OCI-LY3 (cell line): ENCODE data around the gene PARD3B.

Experiments used
- H2AFZ ChIP-seq: fragments of 200-600, 300-600 bp; shearing (Covaris generic); 2 replicates; pipeline ENCODE4 v1.6.0; 2014; ENCODE audit warnings: antibody characterized with exemption, low read depth, low read length
- H3K27ac ChIP-seq: fragments of 200-600, 300-600 bp; sonication (generic); 2 replicates; pipeline ENCODE4 v1.5.1; 2014; ENCODE audit warnings: mild to moderate bottlenecking, low read length, moderate library complexity, mixed read lengths
- H3K27me3 ChIP-seq: fragments of 200-600, 300-600 bp; sonication (generic); 2 replicates; pipeline ENCODE4 v1.6.1; 2014; ENCODE audit warnings: low read depth, low read length, mixed read lengths
- H3K36me3 ChIP-seq: fragments of 200-600, 300-600 bp; sonication (generic); replicated peaks from 2 replicates; pipeline ENCODE3; 2014; ENCODE audit warnings: low read depth, low read length, mixed read lengths
- H3K4me1 ChIP-seq: fragments of 300-600, 200-600 bp; sonication (generic); 2 replicates; pipeline ENCODE4 v1.6.1; 2014; ENCODE audit warnings: low read length, mixed read lengths
- H3K4me2 ChIP-seq: fragments of 200-600, 300-600 bp; sonication (generic); 2 replicates; pipeline ENCODE4 v1.6.1; 2014; ENCODE audit warnings: low read length, mixed read lengths
- H3K4me3 ChIP-seq: fragments of 300-600, 200-600 bp; sonication (generic); 2 replicates; pipeline ENCODE4 v1.5.1; 2014; ENCODE audit warnings: antibody characterized with exemption, mild to moderate bottlenecking, low read length, moderate library complexity
- H3K79me2 ChIP-seq: fragments of 300-600, 200-600 bp; shearing (Covaris generic); 2 replicates; pipeline ENCODE4 v1.6.1; 2014; ENCODE audit warnings: mild to moderate bottlenecking, low read length, mixed read lengths
- H3K9ac ChIP-seq: fragments of 300-600, 200-600 bp; shearing (Covaris generic); 2 replicates; pipeline ENCODE4 v1.6.0; 2014; ENCODE audit warnings: mild to moderate bottlenecking, low read length, moderate library complexity
- H3K9me3 ChIP-seq: fragments of 200-600, 300-600 bp; shearing (Covaris generic); 2 replicates; pipeline ENCODE4 v1.6.1; 2014; ENCODE audit warnings: low read length, mixed read lengths; ENCODE audit not compliant: insufficient read depth
- H4K20me1 ChIP-seq: fragments of 200-600, 300-600 bp; sonication (generic); 2 replicates; pipeline ENCODE4 v1.6.1; 2016; ENCODE audit warnings: low read length, mixed read lengths; ENCODE audit not compliant: insufficient read depth
- EZH2phosphoT487 ChIP-seq: fragments of 200-600 bp; shearing (Covaris generic); IDR thresholded peaks from 2 replicates; pipeline ENCODE4 v1.6.1; 2018; ENCODE audit warnings: antibody characterized with exemption, mixed run types, low read depth
- TF ChIP-seq, protein P1 (sequence below): fragments of 200-600, 300-600 bp; sonication (generic); IDR thresholded peaks from 2 replicates; pipeline ENCODE4 v1.5.1; 2014; ENCODE audit warnings: antibody characterized with exemption, low read length, low read depth

PARD3B gene

DNA sequence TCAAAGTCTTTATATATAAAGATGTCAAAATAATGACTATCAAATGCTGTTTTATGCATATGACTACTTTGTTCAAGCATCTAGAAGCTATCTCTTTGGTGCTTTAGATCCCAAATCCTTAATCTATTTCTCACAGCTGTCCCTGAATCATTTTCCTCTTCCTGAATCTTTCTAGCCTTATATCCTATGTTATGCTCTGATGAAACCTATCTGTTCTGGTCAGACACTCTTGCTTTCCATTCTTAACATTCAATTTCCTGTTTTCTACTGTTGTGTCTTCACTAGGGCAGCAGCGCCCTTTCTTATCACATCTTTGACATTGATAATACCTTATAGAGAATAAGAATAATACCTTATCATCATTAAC is 6.3 kb upstream of the PARD3B start:
- no peak overlapping the region for H3K4me3 ChIP-seq
- H3K36me3 ChIP-seq: no peaks in the 10 kb centered on the region
- H3K79me2 ChIP-seq: no peaks in the 10 kb centered on the region
- H3K27ac ChIP-seq: no peak overlapping the region
- H2AFZ ChIP-seq: no peak overlapping the region
- H3K27me3 ChIP-seq: no peaks in the 10 kb centered on the region
- H4K20me1 ChIP-seq: no peaks in the 10 kb centered on the region
- no peaks in the 10 kb centered on the region for H3K9me3 ChIP-seq
- TF ChIP-seq, protein P1, sequence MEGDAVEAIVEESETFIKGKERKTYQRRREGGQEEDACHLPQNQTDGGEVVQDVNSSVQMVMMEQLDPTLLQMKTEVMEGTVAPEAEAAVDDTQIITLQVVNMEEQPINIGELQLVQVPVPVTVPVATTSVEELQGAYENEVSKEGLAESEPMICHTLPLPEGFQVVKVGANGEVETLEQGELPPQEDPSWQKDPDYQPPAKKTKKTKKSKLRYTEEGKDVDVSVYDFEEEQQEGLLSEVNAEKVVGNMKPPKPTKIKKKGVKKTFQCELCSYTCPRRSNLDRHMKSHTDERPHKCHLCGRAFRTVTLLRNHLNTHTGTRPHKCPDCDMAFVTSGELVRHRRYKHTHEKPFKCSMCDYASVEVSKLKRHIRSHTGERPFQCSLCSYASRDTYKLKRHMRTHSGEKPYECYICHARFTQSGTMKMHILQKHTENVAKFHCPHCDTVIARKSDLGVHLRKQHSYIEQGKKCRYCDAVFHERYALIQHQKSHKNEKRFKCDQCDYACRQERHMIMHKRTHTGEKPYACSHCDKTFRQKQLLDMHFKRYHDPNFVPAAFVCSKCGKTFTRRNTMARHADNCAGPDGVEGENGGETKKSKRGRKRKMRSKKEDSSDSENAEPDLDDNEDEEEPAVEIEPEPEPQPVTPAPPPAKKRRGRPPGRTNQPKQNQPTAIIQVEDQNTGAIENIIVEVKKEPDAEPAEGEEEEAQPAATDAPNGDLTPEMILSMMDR: no peak
- no peak for TF ChIP-seq EZH2phosphoT487
- H3K9ac ChIP-seq: no peak overlapping the region
- no peak overlapping the region for H3K4me2 ChIP-seq
- H3K4me1 ChIP-seq: no peaks in the 10 kb centered on the region

DNA sequence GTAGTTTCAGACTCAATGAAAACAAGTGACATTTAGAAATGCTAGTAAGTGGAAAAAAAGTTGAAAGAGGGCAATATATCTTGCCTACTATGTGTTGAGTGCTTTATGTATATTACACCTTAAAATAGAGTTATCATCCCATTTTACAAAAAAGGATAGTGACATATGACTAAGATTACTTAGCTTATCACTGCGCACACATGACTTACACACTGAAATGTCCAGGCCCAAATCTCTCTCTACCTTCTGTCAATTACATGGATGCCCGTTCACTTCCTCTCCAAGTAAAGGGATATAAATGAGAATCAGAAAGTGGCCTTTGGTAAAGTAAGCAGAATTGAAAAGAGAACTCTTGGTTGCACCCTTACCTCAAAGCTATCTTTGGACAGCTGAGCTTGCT is 3.6 kb upstream of the PARD3B start:
- Histone ChIP-seq H3K36me3 (no peaks in the 10 kb centered on the region), H4K20me1 (no peaks in the 10 kb centered on the region), H3K4me2 (no peak overlapping the region), H3K27me3 (no peaks in the 10 kb centered on the region), H3K9me3 (no peaks in the 10 kb centered on the region), H2AFZ (no peak overlapping the region), H3K79me2 (no peaks in the 10 kb centered on the region), H3K4me3 (no peak overlapping the region), H3K9ac (no peak overlapping the region), H3K4me1 (no peaks in the 10 kb centered on the region), H3K27ac (no peak overlapping the region)
- TF ChIP-seq EZH2phosphoT487: no peak
- TF ChIP-seq, protein P1: no peak

DNA sequence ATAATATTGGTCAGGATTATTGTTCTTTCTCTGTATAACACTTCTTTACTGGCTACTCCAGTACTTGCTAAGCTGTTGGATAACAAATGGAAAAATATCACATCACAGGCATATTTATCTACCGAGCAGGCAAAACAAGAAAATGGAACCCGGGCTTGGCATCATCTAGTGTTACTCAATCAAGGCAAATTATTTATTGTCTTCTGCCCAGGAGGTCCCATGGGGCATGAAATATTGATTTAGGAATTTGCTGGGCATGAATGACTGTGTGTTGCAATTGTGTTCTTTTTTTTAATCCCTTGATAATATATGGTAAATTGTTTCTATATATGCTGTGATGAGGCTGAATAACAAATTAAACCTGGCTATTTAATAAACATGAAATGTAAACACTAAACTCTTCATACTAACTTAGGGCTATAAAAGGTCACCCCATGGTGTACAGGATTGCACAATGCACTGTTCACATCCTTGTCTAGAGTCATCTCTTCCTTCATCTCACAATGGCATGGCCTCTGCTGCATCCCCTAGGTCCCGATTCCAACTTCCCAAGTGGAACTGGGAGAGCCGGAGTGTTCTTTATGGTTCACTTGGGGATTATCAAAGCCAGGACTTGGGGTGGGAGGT is 2.2 kb upstream of the PARD3B start:
- no peak overlapping the region for H3K4me2 ChIP-seq
- no peak overlapping the region for H3K4me3 ChIP-seq
- no peak overlapping the region for H2AFZ ChIP-seq
- no peak overlapping the region for H3K27ac ChIP-seq
- TF ChIP-seq EZH2phosphoT487: no peak
- TF ChIP-seq, protein P1: no peak
- H3K4me1 ChIP-seq: no peaks in the 10 kb centered on the region
- H3K79me2 ChIP-seq: no peaks in the 10 kb centered on the region
- H3K27me3 ChIP-seq: no peaks in the 10 kb centered on the region
- no peaks in the 10 kb centered on the region for H3K9me3 ChIP-seq
- H3K9ac ChIP-seq: no peak overlapping the region
- H3K36me3 ChIP-seq: no peaks in the 10 kb centered on the region
- no peaks in the 10 kb centered on the region for H4K20me1 ChIP-seq

DNA sequence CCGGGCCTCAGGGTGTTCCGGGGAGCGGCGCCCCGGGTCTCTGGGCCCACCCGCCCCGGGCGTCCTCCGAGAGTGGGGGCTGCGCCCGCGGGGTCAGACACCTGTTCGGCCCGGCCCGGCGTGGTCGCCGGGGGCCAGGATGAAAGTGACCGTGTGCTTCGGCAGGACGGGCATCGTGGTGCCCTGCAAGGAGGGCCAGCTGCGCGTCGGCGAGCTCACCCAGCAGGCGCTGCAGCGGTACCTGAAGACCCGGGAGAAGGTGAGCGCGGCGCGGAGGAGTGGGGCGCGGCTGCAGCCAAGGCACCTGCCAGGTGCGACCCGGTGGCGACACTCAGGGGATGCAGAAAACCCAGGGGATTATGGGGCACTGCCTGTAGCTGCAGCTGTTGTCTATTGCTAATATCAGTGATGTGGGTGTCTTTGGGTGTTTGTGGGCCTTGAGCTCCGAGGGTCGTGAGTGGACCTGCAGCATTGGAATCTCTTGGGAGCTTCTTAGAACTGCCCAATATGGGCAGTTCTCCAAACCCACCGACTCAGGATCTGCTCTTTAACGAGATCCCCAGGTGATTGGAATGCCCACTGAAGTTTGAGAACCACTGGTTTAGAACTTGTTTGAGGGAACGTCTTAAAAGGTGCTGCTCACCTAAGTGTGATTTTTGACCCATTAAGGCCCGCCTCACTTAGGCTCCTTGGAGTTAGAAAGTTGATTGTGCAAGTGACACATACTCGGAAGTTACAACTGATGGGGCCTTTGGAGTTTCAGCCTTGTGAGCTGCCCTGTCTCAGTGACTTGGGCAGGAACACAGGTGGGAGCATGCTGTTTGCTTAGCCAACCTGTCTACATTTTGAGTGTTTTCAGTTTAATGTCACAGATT is 823 bp downstream of the PARD3B start:
- H3K79me2 ChIP-seq: no peaks in the 10 kb centered on the region
- H3K9ac ChIP-seq: no peak overlapping the region
- H4K20me1 ChIP-seq: no peaks in the 10 kb centered on the region
- no peak overlapping the region for H3K4me3 ChIP-seq
- no peaks in the 10 kb centered on the region for H3K9me3 ChIP-seq
- no peak overlapping the region for H3K27ac ChIP-seq
- H3K36me3 ChIP-seq: no peaks in the 10 kb centered on the region
- TF ChIP-seq, protein P1: no peak
- no peak for TF ChIP-seq EZH2phosphoT487
- no peaks in the 10 kb centered on the region for H3K4me1 ChIP-seq
- no peaks in the 10 kb centered on the region for H3K27me3 ChIP-seq
- no peak overlapping the region for H2AFZ ChIP-seq
- no peak overlapping the region for H3K4me2 ChIP-seq
